IMR-90 (cell line): ENCODE data around the gene SHROOM1.

Experiments used
- CHD1 ChIP-seq: IDR thresholded peaks from 2 replicates; pipeline ENCODE4 v1.6.1; 2012; ENCODE audit warnings: low read depth, low read length, improper control_type of control experiment
- CTCF ChIP-seq: conservative IDR thresholded peaks from 2 replicates; pipeline ENCODE4 v1.5.1; 2012; ENCODE audit warnings: mild to moderate bottlenecking, low read depth, low read length, improper control_type of control experiment
- RCOR1 ChIP-seq: IDR thresholded peaks from 2 replicates; pipeline ENCODE4 v1.6.1; 2012; ENCODE audit warnings: mild to moderate bottlenecking, low read length, improper control_type of control experiment; ENCODE audit not compliant: insufficient replicate concordance
- SMC3 ChIP-seq: fragments of 150-350 bp; IDR thresholded peaks from 2 replicates; pipeline ENCODE4 v1.6.1; 2016; ENCODE audit warnings: low read depth, mild to moderate bottlenecking, antibody characterized with exemption, low read length, moderate library complexity

GRCh38 chr5:132812123-132812765 is 18.2 kb downstream of the SHROOM1 start:
- no peak for TF ChIP-seq RCOR1
- no peak for TF ChIP-seq CHD1
- no peak for TF ChIP-seq CTCF
- no peak for TF ChIP-seq SMC3
